Erythroblast (primary cell): ENCODE results near the gene KLF5.

Experiments
- GATA1 ChIP-seq: IDR thresholded peaks from 2 replicates; pipeline ENCODE4 v1.6.1; 2011; ENCODE audit warnings: low read depth, mild to moderate bottlenecking, control low read depth, low read length, moderate library complexity
- POLR2A ChIP-seq: IDR thresholded peaks from 2 replicates; pipeline ENCODE4 v1.6.1; 2011; ENCODE audit warnings: mild to moderate bottlenecking, low read length

DNA sequence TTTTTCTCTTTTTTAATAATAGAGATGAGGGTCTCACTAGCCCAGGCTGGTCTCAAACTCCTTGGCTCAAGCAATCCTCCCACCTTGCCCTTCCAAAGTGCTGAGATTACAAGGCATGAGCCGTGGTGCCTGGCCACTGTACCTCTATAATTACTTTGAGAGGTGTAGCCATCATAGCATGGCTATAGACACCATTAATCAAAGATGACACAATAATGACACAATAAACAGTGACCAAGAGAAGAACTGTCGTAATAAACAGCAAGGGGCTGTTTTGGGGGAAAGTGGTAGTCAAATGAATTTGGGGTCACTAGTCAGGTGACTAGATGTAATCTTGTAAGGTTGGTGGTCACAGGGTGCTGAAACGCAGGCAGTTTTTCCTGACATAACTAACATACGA is 30.4 kb downstream of the KLF5 start:
- TF ChIP-seq POLR2A: no peak
- no peak for TF ChIP-seq GATA1
